Mesodermal cell (in vitro differentiated cells): ENCODE data around the gene TAPT1.

Source experiments
- H3K27ac ChIP-seq: 2 replicates; pipeline ENCODE4 v1.7.0; 2013; ENCODE audit warnings: mild to moderate bottlenecking, low read depth, low read length, moderate library complexity; ENCODE audit not compliant: severe bottlenecking
- H3K36me3 ChIP-seq: 2 replicates; pipeline ENCODE4 v1.7.1; 2013; ENCODE audit warnings: mild to moderate bottlenecking, low read length, moderate library complexity; ENCODE audit not compliant: control insufficient read depth, insufficient read depth
- H3K4me1 ChIP-seq: one replicate; pipeline ENCODE4 v1.7.1; 2013; ENCODE audit warnings: mild to moderate bottlenecking, low read length; ENCODE audit not compliant: insufficient read depth, control insufficient read depth, poor library complexity, severe bottlenecking
- H3K4me3 ChIP-seq: 2 replicates; pipeline ENCODE4 v1.7.0; 2013; ENCODE audit warnings: low read length, control low read depth, mild to moderate bottlenecking; ENCODE audit not compliant: insufficient read depth, poor library complexity, severe bottlenecking; ENCODE audit errors: extremely low read depth
- H3K9me3 ChIP-seq: 2 replicates; pipeline ENCODE4 v1.7.1; 2013; ENCODE audit warnings: mild to moderate bottlenecking, low read length, moderate library complexity; ENCODE audit not compliant: control insufficient read depth
- WGBS, 2 experiments: methylation state at CpG; one replicate each; pipeline ENCODE4 v1.1.5; 2013; ENCODE audit warnings: missing lambda C conversion rate in 2 of 2; ENCODE audit not compliant: insufficient coverage in 2 of 2; 5-methylcytosine and 5-hydroxymethylcytosine counted together

The TAPT1 gene

DNA sequence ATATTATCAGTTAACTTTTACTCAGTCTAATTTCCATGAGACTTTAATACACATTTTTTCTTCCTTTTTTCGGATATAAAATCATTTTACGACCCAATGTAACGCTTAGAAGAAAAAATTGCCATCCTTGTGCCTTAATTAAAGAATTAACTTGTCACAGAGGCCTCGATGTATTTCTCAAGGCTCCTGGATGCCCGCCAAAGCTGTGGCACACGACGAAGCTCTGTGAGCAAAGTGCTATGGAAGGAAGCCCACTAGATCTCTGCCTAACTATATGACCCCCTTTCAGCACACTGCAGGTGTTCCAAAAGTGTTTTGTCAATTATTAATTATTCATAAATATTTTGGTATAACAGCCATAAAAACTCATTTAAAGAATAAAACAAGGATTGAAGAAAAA is 54.4 kb downstream of the TAPT1 start:
- Histone ChIP-seq H3K27ac (no peak overlapping the region), H3K9me3 (no peaks in the 10 kb centered on the region), H3K4me1 (no peaks in the 10 kb centered on the region), H3K4me3 (no peak overlapping the region), H3K36me3 (peaks cover 10% of the 10 kb centered on the region)
- 93 to 97% methylated on average over 5 to 7 of the region's 7 CpGs for WGBS, 2 experiments

DNA sequence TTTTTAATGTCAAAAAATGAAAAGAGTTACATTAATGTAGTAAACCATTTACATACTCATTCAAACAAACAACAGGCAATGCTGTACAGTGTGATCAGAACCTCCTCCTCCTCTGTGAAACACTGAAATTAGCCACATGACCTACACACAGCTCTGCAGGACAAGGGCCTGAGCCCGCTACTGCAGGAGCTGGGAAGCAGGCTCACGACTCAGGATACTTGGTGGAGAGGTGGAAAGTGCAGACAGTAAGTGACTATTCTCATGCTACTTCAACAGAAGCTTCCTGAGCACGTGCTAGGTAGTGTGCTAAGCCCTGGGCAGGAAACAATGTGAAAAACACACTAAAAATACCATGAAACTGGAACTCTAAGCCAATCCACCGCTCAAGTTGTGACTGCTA is 56.8 kb downstream of the TAPT1 start:
- Histone ChIP-seq H3K4me1 (no peaks in the 10 kb centered on the region), H3K4me3 (no peak overlapping the region), H3K9me3 (no peaks in the 10 kb centered on the region), H3K27ac (no peak overlapping the region), H3K36me3 (peaks cover 22% of the 10 kb centered on the region)
- WGBS, 2 experiments = 92 to 100% methylated on average over 2 of the region's 4 CpGs

DNA sequence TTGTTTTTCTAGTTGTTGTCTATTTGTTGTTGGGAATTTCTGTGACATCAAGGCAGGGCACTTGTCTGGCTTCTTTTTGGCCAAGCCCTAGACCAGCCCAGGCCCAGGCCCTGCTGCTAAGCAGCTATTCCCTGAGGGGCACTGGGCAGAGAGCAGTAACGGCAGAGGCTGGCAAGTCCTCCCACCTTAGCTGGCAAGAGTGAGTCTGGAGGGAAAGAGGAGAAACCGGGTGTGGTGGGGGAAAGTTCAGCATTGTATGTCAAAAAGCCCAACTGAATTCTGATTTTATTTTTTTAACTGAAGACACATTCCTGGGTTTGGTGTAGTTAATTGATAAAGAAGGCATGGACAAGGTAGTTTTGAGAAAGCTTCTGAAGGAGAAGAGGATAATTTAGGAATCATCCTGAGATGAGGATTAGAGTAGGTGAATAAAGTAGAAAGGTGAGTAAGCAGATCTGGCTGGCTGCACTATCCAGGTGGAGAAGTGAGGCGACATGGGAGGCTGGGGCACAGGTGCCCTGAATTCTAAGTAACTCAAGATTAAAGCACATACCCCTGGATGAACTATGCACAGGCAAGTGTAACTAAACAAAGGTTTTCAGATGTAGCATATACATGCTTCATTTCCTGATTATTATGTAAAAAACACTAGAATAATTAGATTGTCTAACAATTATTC is 57.4 kb downstream of the TAPT1 start:
- WGBS, 2 experiments = 94% methylated on average over 2 of the region's 3 CpGs; no CpG with 5 or more reads in 1 of the 2 experiments
- Histone ChIP-seq H3K4me1 (no peaks in the 10 kb centered on the region), H3K36me3 (peaks cover 29% of the 10 kb centered on the region), H3K4me3 (no peak overlapping the region), H3K9me3 (no peaks in the 10 kb centered on the region), H3K27ac (no peak overlapping the region)

DNA sequence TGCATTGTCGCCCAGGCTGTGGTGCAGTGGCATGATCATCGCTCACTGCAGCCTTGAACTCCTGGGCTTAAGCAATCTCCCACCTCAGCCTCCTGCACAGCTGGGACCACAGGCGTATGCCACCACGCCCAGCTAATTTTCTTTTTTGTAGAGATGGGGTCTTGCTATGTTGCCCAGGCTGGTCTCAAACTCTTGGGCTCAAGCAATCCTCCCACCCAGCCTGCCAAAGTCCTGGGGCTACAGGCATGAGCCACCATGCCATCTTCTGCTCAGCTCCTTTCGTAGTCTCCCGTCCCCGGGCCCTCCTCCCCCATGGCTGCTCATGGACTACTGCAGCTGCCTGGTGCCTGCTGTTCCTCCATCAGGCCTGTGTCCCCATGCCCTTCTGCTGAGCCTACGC is 58.1 kb downstream of the TAPT1 start:
- H3K4me1 ChIP-seq = no peaks in the 10 kb centered on the region
- peaks cover 35% of the 10 kb centered on the region for H3K36me3 ChIP-seq
- H3K9me3 ChIP-seq = no peaks in the 10 kb centered on the region
- H3K4me3 ChIP-seq = no peak overlapping the region
- H3K27ac ChIP-seq = no peak overlapping the region
- WGBS, 2 experiments = 87 to 94% methylated on average over 6 of the region's 8 CpGs

DNA sequence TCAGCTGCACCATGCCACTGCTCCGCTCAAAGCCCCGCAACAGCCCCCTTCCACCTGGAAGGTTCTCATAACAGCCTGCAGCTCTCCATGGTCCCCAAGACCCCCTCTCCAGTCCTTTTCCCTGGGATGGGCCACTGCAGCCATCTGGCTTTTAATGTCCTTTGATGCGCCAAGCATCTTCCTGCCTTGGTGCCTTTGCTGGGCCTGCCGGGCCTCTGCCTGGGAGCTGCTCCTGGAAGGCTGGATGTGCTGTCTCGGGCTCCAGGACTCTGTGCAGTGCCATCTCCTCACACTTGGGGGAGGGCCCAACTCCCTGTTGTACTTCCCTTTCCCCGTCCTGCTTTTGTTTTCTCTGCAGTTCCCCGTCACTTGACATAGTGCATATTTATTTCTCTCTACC is 60.3 kb downstream of the TAPT1 start:
- peaks cover 36% of the 10 kb centered on the region for H3K36me3 ChIP-seq
- WGBS, 2 experiments = 97 to 98% methylated on average over 7 of the region's 7 CpGs
- no peak overlapping the region for H3K27ac ChIP-seq
- H3K4me3 ChIP-seq = no peak overlapping the region
- no peaks in the 10 kb centered on the region for H3K4me1 ChIP-seq
- H3K9me3 ChIP-seq = no peaks in the 10 kb centered on the region

DNA sequence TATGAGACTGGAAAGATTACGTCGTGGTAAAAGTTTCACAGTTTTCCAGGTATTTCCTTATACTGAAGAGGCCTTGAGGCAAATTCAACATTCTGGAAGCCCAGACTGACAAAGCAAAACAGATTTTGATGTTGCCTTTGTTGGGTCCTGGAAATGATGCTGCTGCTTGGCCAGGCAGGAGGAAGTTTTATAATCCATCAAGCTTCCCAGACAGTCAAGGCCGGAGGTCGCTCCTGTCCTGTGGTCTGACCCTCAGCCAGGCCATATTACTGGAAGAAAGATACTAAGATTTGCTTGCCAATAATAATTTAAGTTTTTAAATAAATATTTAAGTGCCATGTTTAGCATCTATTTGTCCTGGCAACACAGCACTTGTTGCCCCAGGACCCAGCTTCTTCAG is 63.4 kb downstream of the TAPT1 start:
- no peaks in the 10 kb centered on the region for H3K9me3 ChIP-seq
- peaks cover 6% of the 10 kb centered on the region for H3K4me1 ChIP-seq
- H3K36me3 ChIP-seq = peaks cover 35% of the 10 kb centered on the region
- no peak overlapping the region for H3K4me3 ChIP-seq
- H3K27ac ChIP-seq = no peak overlapping the region
- WGBS, 2 experiments = 80 to 90% methylated on average over 2 of the region's 4 CpGs

DNA sequence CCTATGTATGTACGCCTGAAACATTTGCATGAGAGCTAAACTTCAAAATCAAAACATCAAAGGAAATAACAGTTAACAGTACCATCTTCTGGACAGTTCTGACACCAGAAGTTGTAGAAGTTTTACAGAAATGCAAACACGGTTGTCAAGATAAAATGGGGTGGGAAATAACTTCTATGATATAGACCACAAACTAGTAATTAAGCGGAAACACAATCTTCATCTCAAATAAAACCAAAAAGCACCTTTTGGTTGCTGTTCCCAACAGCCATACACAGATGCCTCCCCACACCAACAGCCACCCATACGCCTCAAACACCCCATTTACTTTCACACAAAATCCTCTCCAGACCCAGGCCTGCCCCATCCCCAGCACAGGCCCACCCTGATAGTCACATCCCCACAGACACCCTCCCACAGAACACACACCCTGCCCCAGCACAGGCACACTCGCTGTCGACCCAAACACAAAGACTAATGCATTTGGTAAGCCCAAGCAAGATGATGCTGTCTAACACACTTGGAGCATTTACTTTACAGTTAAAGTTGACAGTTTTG is 64.3 kb downstream of the TAPT1 start:
- Histone ChIP-seq H3K9me3 (no peaks in the 10 kb centered on the region), H3K4me3 (no peak overlapping the region), H3K4me1 (peaks cover 6% of the 10 kb centered on the region), H3K36me3 (peaks cover 30% of the 10 kb centered on the region), H3K27ac (no peak overlapping the region)
- 91% methylated on average over 4 of the region's 6 CpGs; no CpG with 5 or more reads in 1 of the 2 experiments for WGBS, 2 experiments

DNA sequence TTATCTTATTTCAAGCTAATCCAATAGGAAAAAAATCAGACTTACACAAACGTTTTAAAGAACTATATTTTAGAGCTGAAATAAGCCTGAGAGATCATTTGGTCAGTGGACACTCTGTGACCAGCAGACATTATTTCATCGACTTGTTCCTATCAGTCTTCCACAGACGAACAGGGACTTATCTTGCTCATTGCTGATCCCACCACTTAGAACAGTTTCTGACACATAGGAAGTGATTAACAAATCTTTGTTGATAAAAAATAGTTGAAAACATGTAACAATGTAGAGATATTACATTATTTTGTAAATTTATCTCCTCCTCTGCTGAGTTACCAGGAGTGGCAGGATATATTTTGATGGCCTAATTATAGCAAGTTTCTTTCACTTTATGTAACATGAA is 65.8 kb downstream of the TAPT1 start:
- H3K27ac ChIP-seq = no peak overlapping the region
- H3K4me1 ChIP-seq = peaks cover 6% of the 10 kb centered on the region
- 50 to 80% methylated on average over 1 of the region's 3 CpGs for WGBS, 2 experiments
- peaks cover 24% of the 10 kb centered on the region for H3K36me3 ChIP-seq
- H3K4me3 ChIP-seq = no peak overlapping the region
- no peaks in the 10 kb centered on the region for H3K9me3 ChIP-seq

DNA sequence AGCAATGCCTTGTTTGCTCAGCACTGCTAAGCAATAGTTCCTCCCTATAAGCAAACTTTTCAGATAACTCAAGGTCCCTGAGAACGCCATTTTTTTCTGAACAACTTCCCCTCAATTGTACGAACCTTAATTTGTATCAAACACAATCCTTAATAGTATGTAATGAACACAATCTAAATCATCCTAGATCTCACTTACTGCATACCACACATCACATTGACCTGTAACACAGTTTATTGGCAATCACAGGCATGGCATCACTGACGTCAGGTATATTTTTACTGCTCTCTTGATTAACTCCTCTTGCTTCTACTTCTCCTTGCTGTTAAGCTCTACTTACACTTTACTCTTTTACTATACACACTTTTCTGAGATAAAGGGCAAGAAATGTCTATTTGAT is 67.0 kb downstream of the TAPT1 start:
- Histone ChIP-seq H3K9me3 (no peaks in the 10 kb centered on the region), H3K36me3 (peaks cover 16% of the 10 kb centered on the region), H3K4me3 (no peak overlapping the region), H3K4me1 (peaks cover 6% of the 10 kb centered on the region), H3K27ac (no peak overlapping the region)
- 93 to 95% methylated on average over 3 of the region's 3 CpGs for WGBS, 2 experiments

DNA sequence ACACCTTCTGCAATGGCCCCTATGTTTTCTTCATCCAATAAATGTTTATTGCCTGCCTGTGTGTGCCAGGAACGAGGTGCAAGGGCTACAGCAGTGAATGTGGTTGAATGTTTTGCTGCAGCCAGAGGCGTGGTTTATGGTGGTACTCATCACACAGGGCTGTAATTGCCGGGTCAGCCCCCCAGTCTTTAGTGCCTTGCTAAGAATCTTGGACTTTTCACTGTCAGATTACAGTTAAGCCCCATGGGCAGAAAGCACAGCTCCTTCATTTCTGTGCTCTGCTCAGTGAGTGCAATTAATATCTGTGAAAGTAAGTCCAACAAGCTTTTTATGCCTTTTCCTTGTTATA is 67.8 kb downstream of the TAPT1 start:
- Histone ChIP-seq H3K27ac (no peak overlapping the region), H3K4me3 (no peak overlapping the region), H3K9me3 (no peaks in the 10 kb centered on the region), H3K36me3 (peaks cover 9% of the 10 kb centered on the region), H3K4me1 (peaks cover 6% of the 10 kb centered on the region)
- WGBS, 2 experiments = 91 to 94% methylated on average over 2 of the region's 3 CpGs
